NCI-H2081 treated with DMSO at 0.1 percent for 48 hours (cell line): ENCODE measurements around the gene TPST2.

Experiments
- DNase-seq: peaks from one replicate; lab custom pipeline; 2025; lab: John Stamatoyannopoulos, UW

Gene TPST2

DNA sequence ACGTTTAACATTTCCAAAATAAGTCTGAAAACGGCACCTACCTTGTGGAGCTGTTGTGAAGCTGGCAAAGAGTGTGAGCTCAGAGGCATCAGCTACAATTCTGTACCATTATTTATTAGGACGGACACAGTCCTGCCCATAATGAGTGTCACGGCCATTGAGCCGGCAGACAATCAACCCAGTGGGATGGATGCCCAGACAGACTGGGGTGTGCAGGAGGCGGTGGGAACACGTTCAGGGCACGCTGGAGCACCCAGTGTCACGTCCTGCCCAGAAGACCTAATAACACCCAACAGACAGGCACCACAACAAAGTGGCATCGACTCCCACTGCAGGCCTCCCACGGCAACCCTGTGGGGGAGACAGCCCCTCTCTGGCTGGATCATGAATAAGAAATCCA lies 34.5 kb downstream of the TPST2 start:
- DNase-seq = no peak

DNA sequence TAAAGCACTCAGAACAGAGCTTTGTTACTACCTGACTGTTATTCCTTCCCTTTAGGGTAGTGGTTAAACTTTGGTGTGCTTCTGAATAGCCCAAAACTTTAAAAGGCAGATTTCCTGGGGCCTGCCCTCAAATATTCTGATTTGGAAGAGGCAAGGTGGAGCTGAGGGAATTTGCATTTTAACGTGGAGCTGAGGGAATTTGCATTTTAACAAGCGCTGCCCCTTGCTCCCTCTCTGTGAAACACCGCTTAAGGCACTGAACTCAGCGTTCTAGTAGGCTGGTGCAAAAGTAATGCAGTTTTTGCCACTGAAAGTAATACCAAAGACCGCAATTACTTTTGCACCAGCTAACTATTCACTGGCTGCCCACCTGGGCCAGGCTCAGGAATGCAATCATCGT lies 35.0 kb downstream of the TPST2 start:
- DNase-seq = no peak

DNA sequence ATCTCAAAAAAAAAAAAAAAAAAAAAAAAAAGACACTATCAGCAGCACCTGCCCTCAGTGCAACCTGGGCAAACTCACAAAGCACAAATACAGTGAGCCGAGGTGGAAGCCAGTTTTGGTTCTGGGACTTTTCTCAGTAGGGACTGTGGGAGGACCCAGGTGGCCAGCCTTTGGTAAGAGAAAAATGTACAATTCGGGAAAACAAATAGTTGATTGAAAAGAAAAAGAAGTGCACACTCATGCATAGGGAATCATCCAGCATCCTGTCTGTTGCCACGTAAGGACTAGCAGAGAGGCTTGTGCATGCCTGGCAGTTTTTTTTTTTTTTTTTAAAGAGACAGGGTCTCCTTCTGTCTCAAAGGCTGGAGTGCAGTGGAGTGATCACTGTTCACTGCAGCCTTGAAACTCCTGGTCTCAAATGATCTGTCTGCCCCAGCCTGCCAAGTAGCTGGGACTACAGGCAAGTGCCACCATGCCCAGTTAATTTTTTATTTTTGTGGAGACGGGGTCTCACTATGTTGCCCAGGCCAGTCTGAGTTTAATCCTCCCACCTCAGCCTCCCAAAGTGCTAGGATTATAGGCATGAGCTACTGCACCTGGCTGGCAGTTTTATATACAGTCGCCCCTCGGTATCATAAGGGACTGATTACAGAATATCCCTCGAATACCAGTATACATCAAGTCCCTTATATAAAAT lies 36.7 kb downstream of the TPST2 start:
- no peak for DNase-seq

DNA sequence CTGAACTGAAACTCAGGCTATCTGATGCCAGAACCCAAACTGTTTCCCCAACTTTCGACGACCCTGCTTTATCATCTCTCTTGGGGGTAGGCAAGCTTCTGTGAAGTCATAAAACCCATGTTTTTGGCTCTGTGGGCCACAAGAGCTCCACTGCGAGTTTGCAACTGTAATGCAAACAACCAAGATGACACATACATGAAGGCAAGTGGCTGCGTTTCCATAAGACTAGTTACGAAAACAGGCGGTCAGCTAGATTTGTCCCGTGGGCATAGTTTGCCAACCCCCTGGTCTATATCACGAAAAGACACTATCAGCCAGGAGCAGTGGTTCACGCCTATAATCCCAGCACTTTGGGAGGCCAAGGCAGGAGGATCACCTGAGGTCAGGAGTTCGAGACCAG lies 37.5 kb downstream of the TPST2 start:
- no peak for DNase-seq

DNA sequence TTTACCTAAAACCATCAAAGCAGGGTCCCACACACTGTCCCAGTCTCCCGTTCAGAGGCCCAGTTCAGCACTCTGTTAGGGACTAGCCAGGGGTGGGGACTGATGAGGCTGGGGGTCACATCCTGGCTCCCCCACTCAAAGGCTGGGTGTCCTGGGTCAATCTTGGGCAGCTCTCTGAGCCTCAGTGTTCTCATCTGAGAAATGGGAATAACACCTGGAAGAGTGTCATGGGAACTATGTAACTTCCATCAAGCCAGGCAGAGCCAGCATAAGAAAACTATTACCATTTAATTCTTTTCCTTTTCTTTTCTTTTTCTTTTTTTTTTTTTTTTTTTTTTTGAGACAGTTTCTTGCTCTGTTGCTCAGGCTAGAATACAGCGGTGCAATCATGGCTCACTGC lies 38.4 kb downstream of the TPST2 start:
- DNase-seq = no peak

DNA sequence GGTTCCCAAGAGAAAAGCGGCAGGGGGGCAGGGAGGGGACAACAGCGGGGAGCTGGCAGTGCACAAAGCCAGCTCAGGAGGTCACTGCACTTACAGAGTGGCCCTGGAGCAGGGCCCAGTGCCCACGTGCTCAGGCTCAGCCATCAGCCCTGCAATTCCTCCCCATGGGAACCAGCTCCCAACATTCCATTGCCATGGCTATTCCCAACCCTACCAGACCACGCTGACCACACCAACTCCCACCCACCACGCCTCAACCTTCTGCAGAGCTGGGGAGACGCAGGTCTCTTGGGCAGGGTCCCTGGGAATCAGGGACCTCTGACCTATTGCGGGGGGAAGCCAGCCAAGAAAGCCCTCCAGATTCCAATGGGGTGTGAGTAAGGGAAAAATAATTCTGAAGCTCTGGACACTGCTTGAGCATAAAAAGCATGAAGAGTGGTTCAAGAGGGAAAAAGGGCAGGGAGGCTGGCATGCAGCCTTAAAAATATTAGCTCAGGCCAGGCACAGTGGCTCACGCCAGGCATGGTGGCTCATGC lies 39.4 kb downstream of the TPST2 start:
- no peak for DNase-seq

DNA sequence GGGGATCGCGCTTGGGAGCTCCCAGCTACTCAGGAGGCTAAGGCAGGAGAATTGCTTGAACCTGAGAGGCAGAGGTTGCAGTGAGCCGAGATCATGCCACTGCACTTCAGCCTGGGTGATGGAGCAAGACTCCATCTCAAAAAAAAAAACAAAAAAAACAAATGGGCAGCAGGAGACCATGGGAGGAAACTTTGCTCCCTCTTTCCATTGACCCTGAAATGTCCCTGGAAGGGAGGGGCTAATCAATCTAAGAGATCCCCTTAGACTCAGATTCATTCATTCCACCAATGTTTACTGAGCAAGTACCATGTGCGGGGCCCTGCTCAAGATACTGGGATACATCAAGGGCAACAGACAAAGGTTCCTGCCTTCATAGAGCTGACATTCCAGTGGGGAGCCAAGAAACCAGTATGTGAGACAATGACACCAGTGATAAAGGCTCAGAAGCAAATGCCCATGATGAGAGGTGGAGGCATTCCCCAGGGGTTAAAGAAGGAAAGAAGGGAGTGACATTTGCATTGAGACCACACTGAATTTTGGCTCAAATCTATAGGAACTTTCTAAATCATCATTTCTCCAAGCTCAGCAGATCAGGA lies 39.9 kb downstream of the TPST2 start:
- DNase-seq = no peak

DNA sequence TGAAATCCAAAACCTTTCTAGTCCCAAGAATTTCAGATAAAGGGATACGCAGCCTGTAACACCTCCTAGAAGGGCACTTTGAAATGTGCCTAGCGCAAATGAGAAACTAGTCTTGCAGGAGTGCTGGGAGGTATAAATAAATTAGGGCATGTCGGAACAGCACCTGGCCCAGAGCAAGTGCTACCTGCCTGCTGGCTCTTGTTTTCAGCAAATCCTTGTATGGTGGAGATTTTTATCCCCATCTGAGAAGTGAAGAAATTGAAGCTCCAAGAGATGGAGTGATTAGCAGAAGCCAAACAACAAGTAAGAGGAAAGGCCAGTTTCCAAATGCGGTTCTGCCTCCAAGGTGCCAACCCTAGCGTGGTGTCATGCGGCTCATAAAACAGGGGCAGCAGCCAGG lies 40.9 kb downstream of the TPST2 start:
- no peak for DNase-seq

DNA sequence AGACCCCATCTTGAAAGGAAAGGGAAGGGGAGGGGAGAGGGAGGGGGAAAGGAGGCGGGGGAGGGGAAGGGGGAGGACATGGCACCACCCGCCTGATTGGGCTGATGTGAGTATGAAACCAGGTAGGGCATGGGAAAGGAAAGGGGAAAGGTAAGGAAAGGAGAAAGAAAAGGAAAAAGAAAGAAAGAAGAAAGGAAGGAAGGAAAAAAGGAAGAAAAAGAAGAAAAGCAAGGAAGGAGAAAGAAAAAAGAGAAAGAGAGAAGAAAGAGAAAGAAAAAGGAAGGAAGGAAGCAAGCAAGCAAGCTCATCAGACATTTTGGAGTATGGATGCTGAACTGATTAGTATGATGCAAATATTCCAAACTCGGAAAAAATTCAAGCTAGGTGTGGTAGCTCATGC lies 41.6 kb downstream of the TPST2 start:
- DNase-seq = no peak

DNA sequence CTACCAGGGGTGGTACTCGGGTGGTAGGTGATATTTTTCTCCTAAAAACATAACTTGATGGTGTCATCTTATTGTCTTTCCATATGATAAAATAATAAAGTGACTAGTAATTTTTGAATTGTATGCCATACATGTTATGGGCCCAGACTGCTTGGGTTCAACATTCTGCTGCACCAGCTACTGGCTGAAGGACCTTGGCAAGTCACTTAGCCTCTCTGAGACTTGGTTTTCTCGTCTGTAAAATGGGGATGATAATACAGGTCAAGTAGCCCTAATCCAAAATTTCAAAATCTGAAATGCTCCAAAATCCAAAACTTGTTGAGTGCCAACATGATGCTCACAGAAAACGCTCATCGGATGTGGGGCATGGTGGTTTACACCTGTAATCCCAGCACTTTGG lies 42.1 kb downstream of the TPST2 start:
- DNase-seq = no peak

DNA sequence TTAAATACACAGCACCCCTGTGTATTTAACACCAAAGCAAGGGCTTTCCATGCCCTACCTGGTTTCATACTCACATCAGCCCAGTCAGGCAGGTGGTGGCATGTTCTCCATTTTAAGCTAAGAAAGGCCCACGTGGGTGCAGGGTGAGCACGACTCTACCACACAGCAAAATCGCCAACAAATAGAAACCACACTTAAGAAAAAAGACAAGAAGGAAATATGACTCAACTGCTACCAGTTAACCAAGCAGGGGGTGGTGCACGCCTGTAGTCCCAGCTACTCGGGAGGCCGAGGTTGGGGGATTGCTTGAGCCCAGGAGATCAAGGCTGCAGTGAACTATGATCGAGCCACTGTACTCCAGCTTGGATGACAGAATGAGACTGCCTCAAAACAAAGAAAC lies 42.5 kb downstream of the TPST2 start:
- DNase-seq = no peak

DNA sequence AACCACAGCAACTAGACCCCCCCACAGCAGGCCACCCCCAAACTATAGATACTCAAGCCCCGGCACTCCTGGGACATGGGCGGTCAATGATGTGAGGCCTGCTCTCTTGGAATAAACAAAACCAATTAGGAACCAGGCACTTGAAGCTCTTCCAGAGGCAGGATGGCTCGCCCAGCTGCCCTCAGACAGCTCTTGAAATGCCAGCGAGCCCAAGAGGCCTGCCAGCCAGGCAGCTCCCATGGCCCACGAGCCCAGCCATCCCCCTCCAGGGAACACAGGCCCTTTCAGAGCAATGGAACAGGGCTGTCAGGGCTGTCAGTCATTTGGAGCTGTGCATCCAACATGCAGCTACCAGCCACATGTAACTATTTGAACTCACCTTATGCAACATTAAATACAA lies 43.6 kb downstream of the TPST2 start:
- DNase-seq = no peak

DNA sequence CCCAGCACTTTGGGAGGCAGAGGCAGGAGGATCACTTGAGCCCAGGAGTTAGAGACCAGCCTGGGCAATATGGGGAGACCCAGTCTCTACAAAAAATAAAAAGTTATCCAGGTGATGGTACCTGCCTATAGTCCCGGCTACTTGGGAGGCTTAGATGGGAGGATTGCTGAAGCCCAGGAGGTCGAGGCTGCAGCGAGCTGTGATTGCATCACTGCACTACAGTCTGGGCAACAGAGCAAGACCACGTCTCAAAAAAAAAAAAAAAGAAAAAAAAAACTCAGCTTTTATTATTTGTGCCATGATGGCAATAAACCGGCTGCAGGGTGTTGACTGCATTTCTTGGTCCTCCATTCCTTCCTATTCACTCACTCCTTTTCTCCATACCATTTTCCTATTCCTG lies 44.1 kb downstream of the TPST2 start:
- DNase-seq = no peak

DNA sequence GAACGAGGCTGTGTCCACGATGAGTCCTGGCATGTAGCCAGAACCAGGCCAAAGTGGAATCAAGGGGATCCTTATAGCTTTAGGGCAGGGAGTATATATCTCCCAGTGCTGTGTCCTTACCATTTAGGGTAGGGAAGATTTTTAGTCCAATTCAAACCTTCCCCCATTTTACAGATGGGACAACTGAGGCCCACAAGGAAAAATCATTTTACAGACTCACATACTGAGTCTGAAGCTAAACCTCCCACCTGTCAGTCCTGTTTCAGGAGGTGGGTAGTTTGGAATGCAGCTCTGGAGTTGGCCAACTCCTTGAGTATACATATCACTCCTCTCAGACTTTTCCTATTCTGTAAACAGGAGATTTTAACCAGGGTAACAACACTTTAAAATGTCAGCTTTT lies 44.5 kb downstream of the TPST2 start:
- no peak for DNase-seq

DNA sequence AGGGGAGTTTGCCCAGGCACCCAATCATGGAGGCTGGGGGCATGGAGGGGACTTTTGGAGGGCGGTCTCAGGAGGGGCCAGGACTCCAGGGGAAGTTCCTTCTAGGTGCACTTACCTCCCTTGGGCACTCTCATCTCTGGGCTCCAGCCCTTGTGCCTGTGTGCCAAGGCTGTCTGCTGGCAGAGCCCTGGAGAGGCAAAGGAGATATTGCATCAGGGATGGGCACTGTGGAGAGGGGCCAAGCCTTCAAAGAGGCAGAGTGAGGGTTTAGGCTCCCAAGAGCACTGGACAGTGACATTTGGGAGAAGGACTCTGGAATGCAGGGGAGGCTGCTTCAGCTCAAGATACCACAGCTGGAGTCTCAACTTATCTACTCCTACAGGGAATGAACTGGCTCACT lies 45.4 kb downstream of the TPST2 start:
- no peak for DNase-seq

DNA sequence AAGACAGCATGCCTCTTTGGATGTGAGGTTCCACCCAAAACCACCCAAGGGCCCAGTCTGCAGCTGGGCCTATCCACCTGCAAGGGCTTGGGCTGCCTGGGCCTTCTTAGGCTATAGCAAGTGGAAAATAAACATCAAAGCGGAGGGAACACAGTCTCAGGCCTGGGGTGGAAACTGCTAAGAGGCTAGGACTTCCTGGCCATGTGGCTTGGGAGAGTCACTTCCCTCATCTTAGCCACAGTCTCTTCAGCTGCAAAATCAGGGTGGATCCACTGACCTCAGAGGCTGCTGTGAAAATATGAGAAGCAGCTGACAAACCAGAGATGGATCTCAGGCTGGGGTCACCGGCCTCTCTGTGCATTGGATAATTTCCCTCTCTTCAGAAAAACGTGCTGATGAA lies 47.1 kb downstream of the TPST2 start:
- no peak for DNase-seq

DNA sequence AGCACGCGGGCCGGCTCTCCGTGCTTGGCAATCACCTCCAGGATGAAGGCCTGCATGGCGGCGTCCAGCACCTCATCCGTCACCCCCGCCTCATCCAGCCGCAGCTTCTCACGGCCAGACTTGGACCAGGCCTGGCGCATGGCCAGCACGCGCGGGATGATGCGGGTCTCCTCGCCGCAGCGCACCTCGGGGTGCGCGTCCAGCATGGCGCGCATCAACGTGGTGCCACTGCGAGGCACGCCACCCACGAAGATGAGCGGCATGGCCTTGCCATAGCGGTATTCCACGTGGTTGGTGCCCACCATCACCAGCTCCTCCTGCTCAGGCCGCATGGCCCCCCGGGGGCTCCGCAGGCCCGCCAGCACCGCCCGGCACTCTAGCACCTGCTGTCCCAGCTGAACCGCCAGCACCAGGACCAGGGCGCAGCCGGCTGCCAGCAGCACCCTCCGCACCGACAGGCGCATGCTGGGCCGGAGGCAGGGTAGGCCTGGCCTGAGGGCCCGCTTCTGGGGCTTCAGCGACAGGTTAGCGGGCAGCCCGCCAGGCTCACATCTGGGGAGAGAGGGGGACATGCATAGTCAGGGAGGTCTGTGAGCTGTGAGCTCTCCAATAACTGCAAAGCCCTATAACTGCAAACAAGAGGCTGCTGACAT lies 48.6 kb downstream of the TPST2 start:
- no peak for DNase-seq

DNA sequence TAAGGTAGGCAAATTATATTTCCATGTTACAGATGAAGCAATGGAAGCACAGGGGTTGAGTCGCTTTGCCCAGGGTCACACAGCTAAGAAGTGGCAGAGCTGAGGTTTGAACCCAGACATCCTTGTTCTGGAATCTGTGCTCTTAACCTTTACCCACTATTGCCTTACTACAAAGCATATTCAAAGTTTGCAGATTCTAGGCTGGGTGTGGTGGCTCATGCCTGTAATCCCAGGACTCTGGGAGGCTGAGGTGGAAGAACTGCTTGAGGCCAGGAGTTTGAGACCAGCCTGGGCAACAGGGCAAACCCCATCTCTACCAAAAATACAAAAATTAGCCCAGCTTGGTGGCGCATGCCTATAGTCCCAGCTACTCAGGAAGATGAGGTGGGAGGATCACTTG lies 49.8 kb downstream of the TPST2 start:
- no peak for DNase-seq

DNA sequence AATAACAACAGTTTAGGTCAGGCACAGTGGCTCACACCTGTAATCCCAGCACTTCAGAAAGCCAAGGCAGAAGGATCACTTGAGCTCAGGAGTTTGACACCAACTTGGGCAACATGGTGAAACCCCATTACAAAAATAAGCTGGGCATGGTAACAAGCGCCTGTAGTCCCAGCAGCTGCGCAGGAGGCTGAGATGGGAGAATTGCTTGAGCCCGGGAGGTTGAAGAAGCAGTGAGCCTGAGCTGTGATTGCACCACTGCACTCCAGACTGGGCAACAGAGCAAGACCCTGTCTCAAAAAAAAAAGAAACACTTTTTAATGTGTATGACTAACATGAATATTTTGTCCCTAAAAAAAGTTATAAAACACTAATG lies 53.2 kb downstream of the TPST2 start:
- DNase-seq = no peak

DNA sequence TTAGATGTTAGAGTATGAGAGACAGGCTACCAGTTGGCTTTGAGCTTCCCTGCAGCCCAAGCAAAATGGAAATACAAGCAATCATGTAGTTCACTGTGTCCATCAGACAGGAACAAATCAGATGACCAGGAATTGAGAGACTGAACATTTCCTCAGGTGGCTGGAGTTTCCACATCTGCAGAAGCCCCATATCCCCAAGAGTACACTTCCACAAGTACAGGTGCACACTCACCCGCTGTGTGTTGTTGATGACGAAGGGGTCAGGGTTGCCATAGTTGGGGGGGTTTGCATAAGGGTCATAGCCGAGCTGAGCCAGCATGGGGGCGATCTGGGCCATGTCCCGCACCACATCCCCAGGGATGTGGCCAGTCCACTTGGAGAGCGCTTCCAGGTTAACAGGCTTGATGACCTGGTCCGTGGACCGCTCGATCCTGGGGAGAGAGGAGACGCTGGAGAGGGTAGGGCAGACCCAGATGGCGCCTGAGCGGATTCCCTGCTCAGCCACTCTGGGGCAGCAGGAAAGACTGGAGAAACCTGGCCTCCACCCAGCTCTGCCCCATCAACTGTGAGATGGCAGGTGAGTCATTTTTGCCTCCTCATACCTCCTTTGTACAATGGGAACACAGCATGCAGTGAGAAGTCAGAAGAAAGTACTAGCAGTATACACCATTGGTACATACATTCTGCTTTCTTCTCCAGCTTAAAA lies 53.7 kb downstream of the TPST2 start:
- no peak for DNase-seq

DNA sequence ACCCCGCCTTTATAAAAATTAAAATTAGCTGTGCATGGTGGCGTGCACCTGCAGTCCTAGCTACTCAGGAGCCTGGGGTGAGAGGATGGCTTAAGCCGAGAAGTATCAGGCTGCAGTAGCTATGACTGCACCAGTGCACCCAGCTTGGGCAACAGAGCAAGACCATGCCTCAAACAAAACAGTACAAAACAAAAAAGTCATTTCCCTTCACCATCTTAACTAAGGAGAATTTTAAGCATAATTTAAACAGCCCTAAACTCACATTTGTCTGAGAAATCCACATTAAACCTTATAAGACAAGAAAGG lies 54.4 kb downstream of the TPST2 start:
- no peak for DNase-seq

DNA sequence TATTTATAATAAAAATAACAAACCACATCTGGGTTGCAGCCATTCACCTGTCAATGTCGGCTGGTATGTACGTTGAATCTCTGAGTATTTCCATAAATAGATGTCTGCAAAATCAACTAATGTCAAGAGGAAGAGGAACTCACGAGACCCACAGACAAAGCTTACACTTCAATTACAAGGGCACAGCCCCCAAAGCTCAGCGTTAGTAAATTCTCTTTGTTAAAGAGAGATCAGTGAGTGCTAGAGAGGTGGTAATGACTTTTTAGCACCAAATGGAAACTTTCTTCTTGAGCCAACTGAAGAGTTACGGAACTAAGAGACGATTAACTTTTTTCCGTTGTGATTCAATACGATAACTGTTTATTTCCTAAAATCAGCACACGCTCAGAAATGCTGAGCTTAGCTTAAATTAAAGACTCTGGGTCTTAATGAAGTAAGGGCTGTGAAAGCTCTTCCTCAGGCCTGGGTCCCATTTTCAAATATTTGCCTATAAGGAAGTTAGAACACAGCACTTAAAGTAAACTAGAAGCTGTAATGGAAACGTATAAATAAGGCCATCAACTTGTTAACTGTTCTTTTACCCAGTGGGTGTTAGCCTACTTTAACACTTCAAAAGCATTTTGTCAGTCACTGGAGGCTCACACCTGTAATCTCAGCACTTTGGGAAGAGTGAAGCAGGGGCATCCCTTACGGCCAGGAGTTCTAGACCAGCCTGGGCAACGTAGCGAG lies 54.9 kb downstream of the TPST2 start:
- DNase-seq = no peak
